ENCODE results near the gene FAN1.
A peak's percentile ranks its signal among the peaks of the same experiment; 100 is the strongest.

The FAN1 gene

GRCh38 chr15:30924353-30924752, 20.6 kb downstream of the FAN1 start:
- Mint-ChIP-seq H3K36me3 (ENCODE audit: insufficient read depth) (peaks cover 37% of the 10 kb centered on the region), H3K27ac (no peak overlapping the region), H3K9me3 (no peaks in the 10 kb centered on the region), H3K27me3 (no peaks in the 10 kb centered on the region), H3K4me3 (no peak overlapping the region), H3K4me1 (ENCODE audit: low read depth in 2 of 2) (no peaks in the 10 kb centered on the region)
- no peak for ATAC-seq (replicated peaks)
- no peak for DNase-seq

GRCh38 chr15:30925686-30926085, 22.0 kb downstream of the FAN1 start:
- H3K4me1 Mint-ChIP-seq (ENCODE audit: low read depth in 2 of 2): peaks cover 0 to 3% of the 10 kb centered on the region in 2 donors
- H3K36me3 Mint-ChIP-seq (ENCODE audit: insufficient read depth): peaks cover 37% of the 10 kb centered on the region
- no peaks in the 10 kb centered on the region for H3K9me3 Mint-ChIP-seq
- no peaks in the 10 kb centered on the region for H3K27me3 Mint-ChIP-seq
- H3K4me3 Mint-ChIP-seq: no peak overlapping the region
- peak overlapping the region in 1 of 2 donors; percentile 29 for H3K27ac Mint-ChIP-seq
- DNase-seq (no peak), ATAC-seq (replicated peaks) (no peak)

- H3K4me3 Mint-ChIP-seq: no peak overlapping the region
- no peaks in the 10 kb centered on the region for H3K9me3 Mint-ChIP-seq
- DNase-seq (no peak), ATAC-seq (replicated peaks) (no peak)
- no peaks in the 10 kb centered on the region for H3K27me3 Mint-ChIP-seq
- H3K36me3 Mint-ChIP-seq (ENCODE audit: insufficient read depth): peaks cover 37% of the 10 kb centered on the region
- peaks cover 0 to 3% of the 10 kb centered on the region in 2 donors for H3K4me1 Mint-ChIP-seq (ENCODE audit: low read depth in 2 of 2)
- no peak overlapping the region for H3K27ac Mint-ChIP-seq
Observed at GRCh38 chr15:30926161-30926560, 22.4 kb downstream of the FAN1 start.

- Mint-ChIP-seq H3K27ac (no peak overlapping the region), H3K36me3 (ENCODE audit: insufficient read depth) (peaks cover 34% of the 10 kb centered on the region), H3K27me3 (no peaks in the 10 kb centered on the region), H3K9me3 (no peaks in the 10 kb centered on the region), H3K4me1 (ENCODE audit: low read depth in 2 of 2) (peaks cover 0 to 3% of the 10 kb centered on the region in 2 donors), H3K4me3 (no peak overlapping the region)
- no peak for ATAC-seq (replicated peaks)
- DNase-seq: no peak
Observed at GRCh38 chr15:30927148-30927761, 23.5 kb downstream of the FAN1 start.

GRCh38 chr15:30928076-30928475, 24.4 kb downstream of the FAN1 start:
- DNase-seq: no peak
- Mint-ChIP-seq H3K4me1 (ENCODE audit: low read depth in 2 of 2) (peaks cover 3 to 5% of the 10 kb centered on the region in 2 donors), H3K36me3 (ENCODE audit: insufficient read depth) (peaks cover 34% of the 10 kb centered on the region), H3K27ac (peak overlapping the region in 1 of 2 donors; percentile 62), H3K4me3 (no peak overlapping the region), H3K9me3 (no peaks in the 10 kb centered on the region), H3K27me3 (no peaks in the 10 kb centered on the region)
- no peak for ATAC-seq (replicated peaks)

GRCh38 chr15:30929064-30929669, 25.5 kb downstream of the FAN1 start:
- Mint-ChIP-seq H3K27ac (no peak overlapping the region), H3K36me3 (ENCODE audit: insufficient read depth) (peaks cover 33% of the 10 kb centered on the region), H3K9me3 (no peaks in the 10 kb centered on the region), H3K4me3 (no peak overlapping the region), H3K4me1 (ENCODE audit: low read depth in 2 of 2) (peaks cover 6 to 7% of the 10 kb centered on the region in 2 donors), H3K27me3 (no peaks in the 10 kb centered on the region)
- DNase-seq: no peak
- ATAC-seq (replicated peaks): no peak

- Mint-ChIP-seq H3K4me1 (ENCODE audit: low read depth in 2 of 2) (peaks cover 6 to 7% of the 10 kb centered on the region in 2 donors), H3K36me3 (ENCODE audit: insufficient read depth) (peaks cover 29% of the 10 kb centered on the region), H3K9me3 (no peaks in the 10 kb centered on the region), H3K27me3 (no peaks in the 10 kb centered on the region), H3K4me3 (no peak overlapping the region), H3K27ac (no peak overlapping the region)
- ATAC-seq (replicated peaks) (no peak), DNase-seq (no peak)
Observed at GRCh38 chr15:30929982-30930381, 26.3 kb downstream of the FAN1 start.

GRCh38 chr15:30930422-30930821, 26.7 kb downstream of the FAN1 start:
- ATAC-seq (replicated peaks) (no peak), DNase-seq (no peak)
- Mint-ChIP-seq H3K27ac (no peak overlapping the region), H3K27me3 (no peaks in the 10 kb centered on the region), H3K4me3 (no peak overlapping the region), H3K9me3 (no peaks in the 10 kb centered on the region), H3K4me1 (ENCODE audit: low read depth in 2 of 2) (peaks cover 6 to 7% of the 10 kb centered on the region in 2 donors), H3K36me3 (ENCODE audit: insufficient read depth) (peaks cover 26% of the 10 kb centered on the region)

GRCh38 chr15:30933293-30933692, 29.6 kb downstream of the FAN1 start:
- Mint-ChIP-seq H3K4me3 (no peak overlapping the region), H3K27ac (peak overlapping the region in 1 of 2 donors; percentile 24), H3K27me3 (no peaks in the 10 kb centered on the region), H3K4me1 (ENCODE audit: low read depth in 2 of 2) (peaks cover 6 to 7% of the 10 kb centered on the region in 2 donors), H3K9me3 (no peaks in the 10 kb centered on the region), H3K36me3 (ENCODE audit: insufficient read depth) (peaks cover 38% of the 10 kb centered on the region)
- ATAC-seq (replicated peaks) (no peak), DNase-seq (no peak)

GRCh38 chr15:30939161-30939560, 35.4 kb downstream of the FAN1 start:
- DNase-seq (no peak), ATAC-seq (replicated peaks) (no peak)
- H3K27ac Mint-ChIP-seq: peak overlapping the region in 1 of 2 donors; percentile 25
- no peaks in the 10 kb centered on the region for H3K4me1 Mint-ChIP-seq (ENCODE audit: low read depth in 2 of 2)
- no peaks in the 10 kb centered on the region for H3K27me3 Mint-ChIP-seq
- H3K36me3 Mint-ChIP-seq (ENCODE audit: insufficient read depth): peaks cover 60% of the 10 kb centered on the region
- no peaks in the 10 kb centered on the region for H3K9me3 Mint-ChIP-seq
- no peak overlapping the region for H3K4me3 Mint-ChIP-seq

- ATAC-seq (replicated peaks): no peak
- no peak overlapping the region for H3K4me3 Mint-ChIP-seq
Observed at GRCh38 chr15:30940359-30940758, 36.6 kb downstream of the FAN1 start.

GRCh38 chr15:30941520-30941919, 37.8 kb downstream of the FAN1 start:
- H3K36me3 Mint-ChIP-seq (ENCODE audit: insufficient read depth): peaks cover 80% of the 10 kb centered on the region
- H3K4me3 Mint-ChIP-seq: no peak overlapping the region
- no peak overlapping the region for H3K27ac Mint-ChIP-seq

More at GRCh38 chr15:30940359-30940758, 36.6 kb downstream of the FAN1 start:
- Mint-ChIP-seq H3K27me3 (no peaks in the 10 kb centered on the region), H3K4me1 (ENCODE audit: low read depth in 2 of 2) (no peaks in the 10 kb centered on the region), H3K36me3 (ENCODE audit: insufficient read depth) (peaks cover 72% of the 10 kb centered on the region), H3K27ac (no peak overlapping the region), H3K9me3 (no peaks in the 10 kb centered on the region)
- DNase-seq: no peak

GRCh38 chr15:30943654-30944335, 40.1 kb downstream of the FAN1 start:
- no peaks in the 10 kb centered on the region for H3K27me3 Mint-ChIP-seq
- no peaks in the 10 kb centered on the region for H3K4me1 Mint-ChIP-seq (ENCODE audit: low read depth in 2 of 2)
- H3K36me3 Mint-ChIP-seq (ENCODE audit: insufficient read depth): peaks cover 82% of the 10 kb centered on the region
- no peaks in the 10 kb centered on the region for H3K9me3 Mint-ChIP-seq
- no peak overlapping the region for H3K27ac Mint-ChIP-seq
- ATAC-seq (replicated peaks) (no peak), DNase-seq (no peak)
- no peak overlapping the region for H3K4me3 Mint-ChIP-seq

More at GRCh38 chr15:30941520-30941919, 37.8 kb downstream of the FAN1 start:
- DNase-seq: no peak
- Mint-ChIP-seq H3K4me1 (ENCODE audit: low read depth in 2 of 2) (no peaks in the 10 kb centered on the region), H3K9me3 (no peaks in the 10 kb centered on the region), H3K27me3 (no peaks in the 10 kb centered on the region)
- ATAC-seq (replicated peaks): no peak

- Mint-ChIP-seq H3K9me3 (no peaks in the 10 kb centered on the region), H3K27me3 (no peaks in the 10 kb centered on the region), H3K4me3 (no peak overlapping the region), H3K36me3 (ENCODE audit: insufficient read depth) (peaks cover 83% of the 10 kb centered on the region), H3K4me1 (ENCODE audit: low read depth in 2 of 2) (peaks cover 3 to 14% of the 10 kb centered on the region in 2 donors), H3K27ac (no peak overlapping the region)
- DNase-seq (no peak), ATAC-seq (replicated peaks) (no peak)
Observed at GRCh38 chr15:30953183-30953582, 49.5 kb downstream of the FAN1 start.

Measured in effector memory CD8-positive, alpha-beta T cell (primary cell).